ENCODE data around the gene C2CD4C.
"Not testable (repeated sequence)": the region's sequence is repeated elsewhere in the genome, so short reads cannot be mapped to it uniquely, and the experiment has no call there.

C2CD4C gene

GRCh38 chr19:415292-415691 lies 6.3 kb upstream of the C2CD4C start:
- no peak for FAIRE-seq
- DNase-seq (ENCODE audit: low spot score): no peak

GRCh38 chr19:413756-414420 lies 4.9 kb upstream of the C2CD4C start:
- no peak for DNase-seq (ENCODE audit: low spot score)
- no peak for FAIRE-seq

- no peak for FAIRE-seq
Observed at GRCh38 chr19:412356-413355, 3.7 kb upstream of the C2CD4C start.

GRCh38 chr19:411723-412355 lies 2.9 kb upstream of the C2CD4C start:
- no peak for DNase-seq (ENCODE audit: low spot score)
- no peak for FAIRE-seq

More at GRCh38 chr19:412356-413355, 3.7 kb upstream of the C2CD4C start:
- no peak for DNase-seq (ENCODE audit: low spot score)

GRCh38 chr19:411121-411722 lies 2.3 kb upstream of the C2CD4C start:
- DNase-seq (ENCODE audit: low spot score); FAIRE-seq: not testable (repeated sequence)

GRCh38 chr19:410243-410781 lies 1.4 kb upstream of the C2CD4C start:
- FAIRE-seq (no peak), DNase-seq (ENCODE audit: low spot score) (no peak)

GRCh38 chr19:409516-410242 lies 732 bp upstream of the C2CD4C start:
- no peak for DNase-seq (ENCODE audit: low spot score)
- FAIRE-seq: no peak

- DNase-seq (ENCODE audit: low spot score): no peak
- no peak for FAIRE-seq
Observed at GRCh38 chr19:408441-408901, 476 bp downstream of the C2CD4C start.

GRCh38 chr19:407511-408440 lies 1.2 kb downstream of the C2CD4C start:
- no peak for DNase-seq (ENCODE audit: low spot score)
- FAIRE-seq: no peak

- no peak for DNase-seq (ENCODE audit: low spot score)
- FAIRE-seq: no peak
Observed at GRCh38 chr19:406971-407510, 1.9 kb downstream of the C2CD4C start.

GRCh38 chr19:406135-406781 lies 2.7 kb downstream of the C2CD4C start:
- DNase-seq (ENCODE audit: low spot score) (no peak), FAIRE-seq (no peak)

- no peak for FAIRE-seq
Observed at GRCh38 chr19:405121-405965, 3.6 kb downstream of the C2CD4C start.

GRCh38 chr19:403221-404027 lies 5.5 kb downstream of the C2CD4C start:
- FAIRE-seq: no peak
- no peak for DNase-seq (ENCODE audit: low spot score)

More at GRCh38 chr19:405121-405965, 3.6 kb downstream of the C2CD4C start:
- DNase-seq (ENCODE audit: low spot score): no peak

GRCh38 chr19:402786-403185 lies 6.2 kb downstream of the C2CD4C start:
- DNase-seq (ENCODE audit: low spot score) (no peak), FAIRE-seq (no peak)

- FAIRE-seq: no peak
- DNase-seq (ENCODE audit: low spot score): no peak
Observed at GRCh38 chr19:401866-402511, 7.0 kb downstream of the C2CD4C start.
